Heart left ventricle (tissue), 16 donors: Measurements from ENCODE around the gene CES2. TPM values are rescaled to one million over a fixed set of nuclear protein-coding genes. Genes with fewer than 3 reads are reported as not detected.
"Not testable (repeated sequence)": the region's sequence is repeated elsewhere in the genome, so short reads cannot be mapped to it uniquely, and the experiment has no call there.

Source experiments
- ATAC-seq, 4 donors: fragments of 200-7000 bp; cut with Tn5 transposase; one replicate each; pipeline ENCODE4 v1.9.1; 2020 to 2022; ENCODE audit warnings: moderate library complexity in 4 of 4, mild to moderate bottlenecking in 3 of 4, moderate number of reproducible peaks in 1 of 4
- DNase-seq, 5 donors: peaks; one replicate each; pipeline ENCODE4 v3.0.0-alpha.2; 2020
- H3K27ac ChIP-seq, 12 donors: fragments of 200-600 bp; sonication (generic) in 4 of 12; one replicate each; pipeline versions ENCODE4 v1.5.0 to v1.8.0; 2016 to 2022; ENCODE audit warnings: mild to moderate bottlenecking in 2 of 12
- H3K27me3 ChIP-seq, 9 donors: fragments of 200-600 bp; sonication (generic) in 2 of 9; one replicate each; pipeline versions ENCODE4 v1.5.1 to v1.8.0; 2016 to 2022; ENCODE audit warnings: mild to moderate bottlenecking in 3 of 9
- H3K36me3 ChIP-seq, 9 donors: fragments of 200-600 bp; sonication (generic) in 2 of 9; one replicate each; pipeline versions ENCODE4 v1.5.0 to v1.8.0; 2018 to 2022; ENCODE audit warnings: mild to moderate bottlenecking in 2 of 9
- H3K4me1 ChIP-seq, 12 donors: fragments of 200-600 bp; sonication (generic) in 4 of 12; one replicate each; pipeline versions ENCODE4 v1.5.0 to v1.8.0; 2016 to 2022; ENCODE audit warnings: mild to moderate bottlenecking in 3 of 12
- H3K4me3 ChIP-seq, 12 donors: fragments of 200-600 bp; sonication (generic) in 4 of 12; one replicate each; pipeline versions ENCODE4 v1.5.0 to v1.8.0; 2017 to 2022; ENCODE audit warnings: mild to moderate bottlenecking in 9 of 12, moderate library complexity in 4 of 12
- H3K9me3 ChIP-seq, 12 donors: fragments of 200-600 bp; sonication (generic) in 4 of 12; one replicate each; pipeline versions ENCODE4 v1.5.0 to v1.8.0; 2016 to 2022; ENCODE audit warnings: mild to moderate bottlenecking in 1 of 12
- POLR2A ChIP-seq, 2 donors: fragments of 450-650 bp; IDR thresholded peaks; one replicate each; pipeline ENCODE4 v1.6.1; 2017; ENCODE audit warnings: antibody characterized with exemption in 2 of 2, mild to moderate bottlenecking in 2 of 2, moderate library complexity in 2 of 2
- WGBS, 4 donors: extraction: QIAGEN DNeasy Blood & Tissue Kit in 2 of 4; methylation state at CpG; one replicate each; pipeline versions ENCODE4 v1.1.5 to v1.1.7; 2013 to 2018; 5-methylcytosine and 5-hydroxymethylcytosine counted together
- intact Hi-C, 10 donors: fragments of 100-400 bp; cut with DNase I; formaldehyde crosslinking; loops; one replicate each; pipeline versions ENCODE4 v1.11.1 to v1.14.2; 2022
- polyA plus RNA-seq, 2 donors: library from polyadenylated mRNA; stranded (reverse); fragments of 200-250 nt; gene quantifications; one replicate each; pipeline ENCODE4 v1.2.3, GENCODE V29; 2013
- total RNA-seq, 9 donors: library from RNA; depleted of rRNA in 2 of 9; stranded (reverse); fragments of >200 nt in 2 of 9; fragmentation: NEBNext Ultra II Directional in 3 of 9; extraction: Animal tissue kit (Norgen Biotek cat#: 25700) in 3 of 9; gene quantifications; one replicate each; pipeline versions ENCODE4 v1.1.0 to v1.2.4, GENCODE V29; 2016 to 2023
- TF ChIP-seq, protein P1 (sequence below), 12 donors: fragments of 200-600 bp; sonication (generic) in 4 of 12; IDR thresholded peaks; one replicate each; pipeline versions ENCODE4 v1.5.0 to v1.8.0; 2018 to 2022; ENCODE audit warnings: antibody characterized with exemption in 12 of 12, mild to moderate bottlenecking in 5 of 12
- donor health status: ischemic (EF 13 %, LVEDD 7.1; RV severe dilation, severe dysfunction).
- donor health status: healthy with polysubstance abuse.
- donor health status: DM: no; HTN: yes; CAD: no.
- donor health status: DM: no; HTN: no; CAD: no.
- donor health status: ischemic (EF 25% LVEDD 6.9; RV normal size, moderate dysfunction).
- donor health status: ischemic (EF 25% LVEDD 5.7; RV mildly dilated, moderate dysfunction).
- donor health status: healthy.
- donor health status: DM: yes; HTN: yes; CAD: no.
- donor health status: ischemic (EF 35%, LVEDD 5.7; RV mildly dilated, moderate dysfunction).
- donor health status: nonischemic (EF 11% LVEDD 7.7; RV severe dilation, severe dysfunction).
- donor health status: DM: yes; HTN: yes; CAD: no.
- donor health status: PGD.
- donor health status: ischemic (EF 29% LVEDD 5.4; RV normal size, mild dysfunction).
- donor health status: nonischemic (EF 23%, LVEDD 6.1; RV moderate dilation, normal function).

CES2 gene
- total and polyA plus RNA-seq, 11 donors, result 40.9 to 157 (median 78.8) TPM

DNA sequence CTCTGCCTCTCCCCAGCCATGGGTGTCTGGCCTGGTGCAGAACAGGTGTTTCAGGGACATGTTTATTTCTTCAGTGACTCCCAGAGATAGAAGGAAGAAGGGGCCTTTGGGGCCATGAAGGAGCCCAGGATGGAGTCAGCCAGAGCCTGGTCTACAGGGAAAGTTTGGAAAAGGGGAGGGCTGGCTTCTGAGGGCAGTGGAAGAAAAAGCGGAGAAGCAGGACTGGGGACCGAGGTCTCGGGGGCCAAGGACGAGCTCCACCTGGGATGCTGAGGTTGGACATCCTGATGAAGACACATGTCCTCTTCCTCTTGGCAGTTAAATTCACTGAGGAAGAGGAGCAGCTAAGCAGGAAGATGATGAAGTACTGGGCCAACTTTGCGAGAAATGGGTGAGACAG is 7.7 kb downstream of the CES2 start:
- H3K27me3 ChIP-seq, result no peaks in the 10 kb centered on the region
- DNase-seq, result no peak
- TF ChIP-seq, protein P1, sequence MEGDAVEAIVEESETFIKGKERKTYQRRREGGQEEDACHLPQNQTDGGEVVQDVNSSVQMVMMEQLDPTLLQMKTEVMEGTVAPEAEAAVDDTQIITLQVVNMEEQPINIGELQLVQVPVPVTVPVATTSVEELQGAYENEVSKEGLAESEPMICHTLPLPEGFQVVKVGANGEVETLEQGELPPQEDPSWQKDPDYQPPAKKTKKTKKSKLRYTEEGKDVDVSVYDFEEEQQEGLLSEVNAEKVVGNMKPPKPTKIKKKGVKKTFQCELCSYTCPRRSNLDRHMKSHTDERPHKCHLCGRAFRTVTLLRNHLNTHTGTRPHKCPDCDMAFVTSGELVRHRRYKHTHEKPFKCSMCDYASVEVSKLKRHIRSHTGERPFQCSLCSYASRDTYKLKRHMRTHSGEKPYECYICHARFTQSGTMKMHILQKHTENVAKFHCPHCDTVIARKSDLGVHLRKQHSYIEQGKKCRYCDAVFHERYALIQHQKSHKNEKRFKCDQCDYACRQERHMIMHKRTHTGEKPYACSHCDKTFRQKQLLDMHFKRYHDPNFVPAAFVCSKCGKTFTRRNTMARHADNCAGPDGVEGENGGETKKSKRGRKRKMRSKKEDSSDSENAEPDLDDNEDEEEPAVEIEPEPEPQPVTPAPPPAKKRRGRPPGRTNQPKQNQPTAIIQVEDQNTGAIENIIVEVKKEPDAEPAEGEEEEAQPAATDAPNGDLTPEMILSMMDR (IDR thresholded peaks at IDR 0.05), result no peak
- no peak for TF ChIP-seq POLR2A (IDR thresholded peaks at IDR 0.05)
- H3K4me3 ChIP-seq, result no peak overlapping the region
- H3K27ac ChIP-seq, result no peak overlapping the region
- H3K4me1 ChIP-seq, result peaks cover 0 to 23% (median 2%) of the 10 kb centered on the region in 12 donors
- H3K36me3 ChIP-seq, result peaks cover 0 to 66% (median 60%) of the 10 kb centered on the region in 9 donors
- WGBS, 4 donors, result 62 to 94% (median 88%) methylated on average over 4 to 5 of the region's 5 CpGs
- H3K9me3 ChIP-seq, result no peaks in the 10 kb centered on the region
- intact Hi-C loops, result loop anchor here in 1 of 10 donors (10.0 kb wide), 1 partner anchor 48 kb away; no protein-coding TSS in a partner anchor
- ATAC-seq, result no peak

DNA sequence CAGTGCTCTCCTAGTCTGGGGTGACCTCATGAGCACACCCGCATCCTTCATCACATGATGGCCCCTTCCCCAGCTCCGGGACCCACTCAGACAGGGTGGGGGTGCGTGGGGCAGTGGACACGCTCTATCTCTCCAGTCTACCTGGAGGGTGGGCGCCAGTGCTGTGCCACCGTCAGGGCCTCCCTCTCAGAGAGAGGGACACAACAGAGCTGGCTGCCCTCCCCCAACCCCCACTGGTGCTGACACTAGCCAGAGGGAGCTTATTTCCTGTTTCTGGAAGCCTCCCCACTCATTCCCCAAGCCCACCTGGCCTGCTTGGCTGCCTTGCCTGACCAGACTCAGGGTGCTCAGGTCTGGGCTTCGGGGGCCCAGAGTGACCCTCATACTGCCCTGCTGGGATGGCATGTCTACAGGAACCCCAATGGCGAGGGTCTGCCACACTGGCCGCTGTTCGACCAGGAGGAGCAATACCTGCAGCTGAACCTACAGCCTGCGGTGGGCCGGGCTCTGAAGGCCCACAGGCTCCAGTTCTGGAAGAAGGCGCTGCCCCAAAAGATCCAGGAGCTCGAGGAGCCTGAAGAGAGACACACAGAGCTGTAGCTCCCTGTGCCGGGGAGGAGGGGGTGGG is 8.2 kb downstream of the CES2 start:
- H3K4me1 ChIP-seq, result peaks cover 0 to 23% (median 6%) of the 10 kb centered on the region in 12 donors
- intact Hi-C loops, result loop anchor here in 1 of 10 donors (10.0 kb wide), 1 partner anchor 49 kb away; no protein-coding TSS in a partner anchor
- ATAC-seq (no peak), DNase-seq (no peak)
- no peak overlapping the region for H3K27ac ChIP-seq
- TF ChIP-seq, protein P1 (IDR thresholded peaks at IDR 0.05), result no peak
- H3K27me3 ChIP-seq, result peaks cover 0 to 4% (median 0%) of the 10 kb centered on the region in 9 donors
- no peak overlapping the region for H3K4me3 ChIP-seq
- peaks cover 0 to 61% (median 55%) of the 10 kb centered on the region in 9 donors for H3K36me3 ChIP-seq
- WGBS, 4 donors, result 91 to 95% (median 94%) methylated on average over 9 to 15 of the region's 15 CpGs
- H3K9me3 ChIP-seq, result no peaks in the 10 kb centered on the region

DNA sequence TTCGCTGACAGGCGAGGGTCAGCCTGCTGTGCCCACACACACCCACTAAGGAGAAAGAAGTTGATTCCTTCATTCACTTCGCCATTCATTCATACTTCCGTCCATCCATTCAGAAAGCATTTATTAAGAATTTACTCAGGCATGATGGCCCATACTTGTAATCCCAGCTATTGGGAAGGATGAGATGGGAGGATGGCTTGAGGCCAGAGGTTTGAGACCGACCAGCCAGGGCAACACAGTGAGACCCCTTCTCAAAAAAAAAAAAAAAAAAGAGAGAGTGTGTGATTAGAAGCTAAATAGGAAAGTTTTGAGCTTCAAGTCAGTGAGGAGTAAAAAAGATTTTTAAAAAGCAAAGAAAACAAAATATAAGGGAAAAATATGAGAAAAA is 8.7 kb downstream of the CES2 start:
- intact Hi-C loops, result loop anchor here in 1 of 10 donors (10.0 kb wide), 1 partner anchor 49 kb away; no protein-coding TSS in a partner anchor
- peaks cover 0 to 9% (median 0%) of the 10 kb centered on the region in 9 donors for H3K27me3 ChIP-seq
- no peak for DNase-seq
- no peak overlapping the region for H3K4me3 ChIP-seq
- no peak for ATAC-seq
- no peaks in the 10 kb centered on the region for H3K9me3 ChIP-seq
- TF ChIP-seq, protein P1 (IDR thresholded peaks at IDR 0.05), result no peak
- TF ChIP-seq POLR2A (IDR thresholded peaks at IDR 0.05), result no peak
- 85 to 91% (median 89%) methylated on average over 5 of the region's 5 CpGs for WGBS, 4 donors
- peaks cover 0 to 56% (median 50%) of the 10 kb centered on the region in 9 donors for H3K36me3 ChIP-seq
- H3K4me1 ChIP-seq, result peaks cover 0 to 26% (median 9%) of the 10 kb centered on the region in 12 donors
- H3K27ac ChIP-seq, result no peak overlapping the region

DNA sequence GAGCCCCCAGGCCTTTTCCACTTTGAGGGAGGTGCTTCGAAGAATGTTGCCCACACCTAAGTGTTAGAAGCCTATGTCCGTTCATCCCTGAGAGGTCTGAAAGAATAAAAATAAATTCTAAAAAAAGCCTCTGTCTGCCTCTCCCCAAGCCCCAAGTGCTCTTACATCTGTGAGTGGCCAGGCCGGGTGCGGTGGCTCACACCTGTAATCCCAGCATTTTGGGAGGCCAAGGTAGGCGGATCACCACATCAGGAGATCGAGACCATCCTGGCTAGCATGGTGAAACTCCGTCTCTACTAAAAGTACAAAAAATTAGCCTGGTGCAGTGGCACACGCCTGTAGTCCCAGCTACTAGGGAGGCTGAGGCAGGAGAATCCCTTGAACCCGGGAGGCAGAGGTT is 9.7 kb downstream of the CES2 start:
- not testable (repeated sequence) for H3K9me3 ChIP-seq, ATAC-seq, H3K27ac ChIP-seq, DNase-seq, H3K4me3 ChIP-seq
- Histone ChIP-seq H3K27me3 (peaks cover 0 to 17% (median 0%) of the 10 kb centered on the region in 9 donors), H3K4me1 (peaks cover 0 to 28% (median 9%) of the 10 kb centered on the region in 12 donors), H3K36me3 (peaks cover 0 to 46% (median 41%) of the 10 kb centered on the region in 9 donors)
- whole genome bisulfite sequencing, 4 donors, result 80 to 85% (median 84%) methylated on average over 9 of the region's 9 CpGs
- intact Hi-C loops, result loop anchor here in 1 of 10 donors (10.0 kb wide), 1 partner anchor 50 kb away; no protein-coding TSS in a partner anchor
